WTC11 (cell line): ENCODE results near the gene MAGI2. TPM values are rescaled to one million over a fixed set of nuclear protein-coding genes. Genes with fewer than 3 reads are reported as not detected.

Experiments used
- ATAC-seq: fragments of 200-7000 bp; cut with Tn5 transposase; 2 replicates; pipeline ENCODE4 v1.10.0; 2021; ENCODE audit warnings: mild to moderate bottlenecking, moderate library complexity
- CTCF ChIA-PET: fragments of 300-600 bp; sonication (Branson Sonifier 250); formaldehyde crosslinking; loops from one replicate; lab custom pipeline; 2021; ENCODE audit warnings: antibody characterized with exemption; lab: Charles Lee
- POLR2A ChIA-PET: fragments of 350-600 bp; sonication (Branson Sonifier 250); formaldehyde crosslinking; loops from one replicate; lab custom pipeline; 2021; ENCODE audit warnings: antibody characterized with exemption; lab: Charles Lee
- DNase-seq: peaks from one replicate; pipeline ENCODE4 v3.0.0; 2021; ENCODE audit warnings: low spot score
- H3K27ac Mint-ChIP-seq: 2 replicates; pipeline ENCODE4 v1.8.0; 2021; ENCODE audit warnings: mixed read lengths
- H3K27me3 Mint-ChIP-seq: 2 replicates; pipeline ENCODE4 v1.8.0; 2021; ENCODE audit warnings: low read depth, mild to moderate bottlenecking, moderate library complexity, mixed read lengths
- H3K36me3 Mint-ChIP-seq: 2 replicates; pipeline ENCODE4 v1.8.0; 2021; ENCODE audit warnings: mixed read lengths
- H3K4me1 Mint-ChIP-seq: 2 replicates; pipeline ENCODE4 v1.8.0; 2022; ENCODE audit warnings: mixed read lengths
- H3K4me3 Mint-ChIP-seq: 2 replicates; pipeline ENCODE4 v1.8.0; 2021; ENCODE audit warnings: mild to moderate bottlenecking, moderate library complexity, mixed read lengths
- H3K9me3 Mint-ChIP-seq: 2 replicates; pipeline ENCODE4 v1.8.0; 2021; ENCODE audit warnings: mixed read lengths
- ATF1 ChIP-seq: sonication (generic); formaldehyde crosslinking; IDR thresholded peaks from 2 replicates; pipeline ENCODE4 v1.8.1; 2023; ENCODE audit warnings: mild to moderate bottlenecking, moderate library complexity, missing genetic modification reagents
- CTCF ChIP-seq: fragments of 200-600 bp; IDR thresholded peaks from 2 replicates; pipeline ENCODE4 v1.8.0; 2022; ENCODE audit warnings: antibody characterized with exemption
- ESRRA ChIP-seq: sonication (generic); formaldehyde crosslinking; IDR thresholded peaks from 2 replicates; pipeline ENCODE4 v1.8.1; 2022; ENCODE audit warnings: mild to moderate bottlenecking, missing genetic modification reagents, borderline replicate concordance
- FOXP1 ChIP-seq: sonication (generic); formaldehyde crosslinking; IDR thresholded peaks from 2 replicates; pipeline ENCODE4 v1.8.0; 2022; ENCODE audit warnings: missing genetic modification reagents, mild to moderate bottlenecking, moderate library complexity, borderline replicate concordance
- GABPB1 ChIP-seq: sonication (generic); formaldehyde crosslinking; IDR thresholded peaks from 2 replicates; pipeline ENCODE4 v1.8.1; 2023; ENCODE audit warnings: mild to moderate bottlenecking, missing genetic modification reagents
- JAZF1 ChIP-seq: fragments of 250-450 bp; sonication (Bioruptor Pico); IDR thresholded peaks from 2 replicates; pipeline ENCODE4 v1.9.0; 2021; ENCODE audit warnings: moderate library complexity, mild to moderate bottlenecking, inconsistent platforms
- MXD4 ChIP-seq: fragments of 250-450 bp; sonication (Bioruptor Pico); IDR thresholded peaks from 2 replicates; pipeline ENCODE4 v1.8.0; 2021; ENCODE audit warnings: mild to moderate bottlenecking, moderate library complexity, borderline replicate concordance
- NR3C1 ChIP-seq: sonication (generic); formaldehyde crosslinking; conservative IDR thresholded peaks from 2 replicates; pipeline ENCODE4 v1.8.1; 2023; ENCODE audit warnings: low read depth, mild to moderate bottlenecking, missing genetic modification reagents
- OVOL2 ChIP-seq: fragments of 250-450 bp; sonication (Bioruptor Pico); IDR thresholded peaks from 2 replicates; pipeline ENCODE4 v1.9.0; 2021; ENCODE audit warnings: mild to moderate bottlenecking, borderline replicate concordance
- PREB ChIP-seq: sonication (generic); formaldehyde crosslinking; IDR thresholded peaks from 2 replicates; pipeline ENCODE4 v1.8.1; 2022; ENCODE audit warnings: mild to moderate bottlenecking, missing genetic modification reagents, moderate library complexity, borderline replicate concordance
- RORB ChIP-seq: fragments of 250-450 bp; sonication (Bioruptor Pico); IDR thresholded peaks from 2 replicates; pipeline ENCODE4 v1.9.0; 2021; ENCODE audit warnings: mild to moderate bottlenecking
- SMAD4 ChIP-seq: sonication (generic); formaldehyde crosslinking; IDR thresholded peaks from 2 replicates; pipeline ENCODE4 v1.8.0; 2022; ENCODE audit warnings: mild to moderate bottlenecking, missing genetic modification reagents
- SOX15 ChIP-seq: fragments of 250-450 bp; sonication (Bioruptor Pico); IDR thresholded peaks from 2 replicates; pipeline ENCODE4 v1.9.0; 2021; ENCODE audit warnings: mild to moderate bottlenecking
- TEAD1 ChIP-seq: sonication (generic); formaldehyde crosslinking; IDR thresholded peaks from 2 replicates; pipeline ENCODE4 v1.8.0; 2022; ENCODE audit warnings: mild to moderate bottlenecking, missing genetic modification reagents
- TEAD4 ChIP-seq: sonication (generic); formaldehyde crosslinking; IDR thresholded peaks from 2 replicates; pipeline ENCODE4 v1.8.0; 2022; ENCODE audit warnings: mild to moderate bottlenecking, missing genetic modification reagents
- USF2 ChIP-seq: sonication (generic); formaldehyde crosslinking; IDR thresholded peaks from 2 replicates; pipeline ENCODE4 v1.8.1; 2023; ENCODE audit warnings: mild to moderate bottlenecking, missing genetic modification reagents, moderate library complexity
- ZNF219 ChIP-seq: sonication (generic); formaldehyde crosslinking; IDR thresholded peaks from 2 replicates; pipeline ENCODE4 v1.8.0; 2023; ENCODE audit warnings: missing genetic modification reagents, mild to moderate bottlenecking, borderline replicate concordance
- total RNA-seq: library from RNA; stranded (reverse); gene quantifications from 3 replicates; pipeline ENCODE4 v1.2.3, GENCODE V29; 2021
- TF ChIP-seq, protein P1 (sequence below): sonication (generic); formaldehyde crosslinking; IDR thresholded peaks from 2 replicates; pipeline ENCODE4 v1.8.0; 2022; ENCODE audit warnings: mild to moderate bottlenecking, missing genetic modification reagents
- TF ChIP-seq, protein P2 (sequence below): sonication (generic); formaldehyde crosslinking; IDR thresholded peaks from 2 replicates; pipeline ENCODE4 v1.8.0; 2022; ENCODE audit warnings: mild to moderate bottlenecking, missing genetic modification reagents
- TF ChIP-seq, protein P3 (sequence below): sonication (generic); formaldehyde crosslinking; IDR thresholded peaks from 2 replicates; pipeline ENCODE4 v1.8.0; 2023; ENCODE audit warnings: missing genetic modification reagents, mild to moderate bottlenecking, borderline replicate concordance

The MAGI2 gene
- total RNA-seq, 1 experiment from 2014 or later, result 26.6 TPM

DNA sequence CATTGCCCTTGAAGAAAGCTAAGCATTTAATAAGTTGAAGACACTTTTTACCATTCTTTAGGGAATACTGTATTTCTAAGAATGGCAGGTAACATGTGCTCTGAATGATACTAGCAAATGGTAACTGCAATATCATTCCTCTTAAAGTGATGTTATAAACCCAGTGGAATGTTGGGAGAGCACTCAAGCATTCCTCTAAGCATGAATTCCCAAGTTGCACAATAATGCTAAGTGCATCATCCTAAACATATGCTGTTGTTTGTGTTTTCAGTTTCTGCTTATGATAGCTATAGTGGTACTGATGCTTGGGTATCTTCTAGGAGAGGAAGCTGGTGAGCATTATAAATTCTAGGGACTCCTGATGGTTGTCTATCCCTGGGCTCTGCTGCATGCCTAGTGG is 980.9 kb downstream of the MAGI2 start:
- Mint-ChIP-seq H3K4me1 (peaks cover 20% of the 10 kb centered on the region), H3K9me3 (no peaks in the 10 kb centered on the region), H3K36me3 (no peaks in the 10 kb centered on the region), H3K27ac (no peak overlapping the region; the same call in 1 of the 2 replicates), H3K4me3 (no peak overlapping the region), H3K27me3 (no peaks in the 10 kb centered on the region)
- ChIA-PET POLR2A (interaction anchor here (0.7 kb wide), 1 partner anchor 9 kb away, joined by 3 read pairs; no protein-coding TSS in a partner anchor), CTCF (no interaction called here)
- no peak for ATAC-seq
- TF ChIP-seq NR3C1 (no peak), ZNF219 (CRISPR knock-in tag) (no peak)
- no peak for DNase-seq

DNA sequence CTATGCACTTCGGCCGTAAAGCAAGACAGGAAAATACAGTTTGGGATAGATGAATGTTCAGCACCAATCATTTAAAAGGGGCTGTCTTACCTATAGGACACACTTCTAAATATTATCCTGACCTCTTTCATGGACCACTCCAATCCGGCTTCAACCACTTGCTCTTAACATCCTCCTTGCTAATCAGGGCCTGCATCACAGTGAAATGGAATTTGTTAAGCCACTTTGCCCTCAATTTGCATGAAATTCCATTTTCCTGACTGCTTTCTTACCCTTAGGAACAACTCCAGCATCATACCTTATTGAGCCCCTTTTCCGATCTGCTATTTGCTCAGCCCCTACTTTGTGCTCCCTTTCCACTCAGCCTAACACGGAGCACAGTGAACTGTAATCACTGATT is 987.6 kb downstream of the MAGI2 start:
- TF ChIP-seq FOXP1 (CRISPR knock-in tag), result no peak
- no peak for TF ChIP-seq JAZF1
- TF ChIP-seq OVOL2 (CRISPR knock-in tag), result no peak
- no peak for TF ChIP-seq ESRRA
- TF ChIP-seq, protein P1, sequence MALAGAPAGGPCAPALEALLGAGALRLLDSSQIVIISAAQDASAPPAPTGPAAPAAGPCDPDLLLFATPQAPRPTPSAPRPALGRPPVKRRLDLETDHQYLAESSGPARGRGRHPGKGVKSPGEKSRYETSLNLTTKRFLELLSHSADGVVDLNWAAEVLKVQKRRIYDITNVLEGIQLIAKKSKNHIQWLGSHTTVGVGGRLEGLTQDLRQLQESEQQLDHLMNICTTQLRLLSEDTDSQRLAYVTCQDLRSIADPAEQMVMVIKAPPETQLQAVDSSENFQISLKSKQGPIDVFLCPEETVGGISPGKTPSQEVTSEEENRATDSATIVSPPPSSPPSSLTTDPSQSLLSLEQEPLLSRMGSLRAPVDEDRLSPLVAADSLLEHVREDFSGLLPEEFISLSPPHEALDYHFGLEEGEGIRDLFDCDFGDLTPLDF (CRISPR knock-in tag), result no peak
- no peak for TF ChIP-seq ATF1
- no peak for TF ChIP-seq TEAD1 (CRISPR knock-in tag)
- H3K36me3 Mint-ChIP-seq, result no peaks in the 10 kb centered on the region
- ChIA-PET CTCF (no interaction called here), POLR2A (no interaction called here)
- peak; percentile 69 for ATAC-seq
- H3K27me3 Mint-ChIP-seq, result no peaks in the 10 kb centered on the region
- H3K9me3 Mint-ChIP-seq, result no peaks in the 10 kb centered on the region
- H3K4me1 Mint-ChIP-seq, result peaks cover 37% of the 10 kb centered on the region
- H3K4me3 Mint-ChIP-seq, result no peak overlapping the region
- no peak for DNase-seq
- H3K27ac Mint-ChIP-seq, result peak overlapping the region; percentile 62

GRCh38 chr7:78463039-78463438 is 990.4 kb downstream of the MAGI2 start:
- ChIA-PET POLR2A (interaction anchor here (0.9 kb wide), 1 partner anchor 10 kb away, joined by 3 read pairs; no protein-coding TSS in a partner anchor), CTCF (no interaction called here)
- peak overlapping the region; percentile 50 for H3K27ac Mint-ChIP-seq
- H3K9me3 Mint-ChIP-seq, result no peaks in the 10 kb centered on the region
- H3K4me3 Mint-ChIP-seq, result no peak overlapping the region
- DNase-seq, result no peak
- H3K4me1 Mint-ChIP-seq, result peaks cover 37% of the 10 kb centered on the region
- no peaks in the 10 kb centered on the region for H3K36me3 Mint-ChIP-seq
- ATAC-seq, result no peak
- no peaks in the 10 kb centered on the region for H3K27me3 Mint-ChIP-seq
- TF ChIP-seq CTCF, result no peak
- TF ChIP-seq SMAD4 (CRISPR knock-in tag), result no peak
- no peak for TF ChIP-seq ATF1
- no peak for TF ChIP-seq TEAD4 (CRISPR knock-in tag)
- no peak for TF ChIP-seq RORB (CRISPR knock-in tag)
- TF ChIP-seq PREB (CRISPR knock-in tag), result no peak
- TF ChIP-seq, protein P2, sequence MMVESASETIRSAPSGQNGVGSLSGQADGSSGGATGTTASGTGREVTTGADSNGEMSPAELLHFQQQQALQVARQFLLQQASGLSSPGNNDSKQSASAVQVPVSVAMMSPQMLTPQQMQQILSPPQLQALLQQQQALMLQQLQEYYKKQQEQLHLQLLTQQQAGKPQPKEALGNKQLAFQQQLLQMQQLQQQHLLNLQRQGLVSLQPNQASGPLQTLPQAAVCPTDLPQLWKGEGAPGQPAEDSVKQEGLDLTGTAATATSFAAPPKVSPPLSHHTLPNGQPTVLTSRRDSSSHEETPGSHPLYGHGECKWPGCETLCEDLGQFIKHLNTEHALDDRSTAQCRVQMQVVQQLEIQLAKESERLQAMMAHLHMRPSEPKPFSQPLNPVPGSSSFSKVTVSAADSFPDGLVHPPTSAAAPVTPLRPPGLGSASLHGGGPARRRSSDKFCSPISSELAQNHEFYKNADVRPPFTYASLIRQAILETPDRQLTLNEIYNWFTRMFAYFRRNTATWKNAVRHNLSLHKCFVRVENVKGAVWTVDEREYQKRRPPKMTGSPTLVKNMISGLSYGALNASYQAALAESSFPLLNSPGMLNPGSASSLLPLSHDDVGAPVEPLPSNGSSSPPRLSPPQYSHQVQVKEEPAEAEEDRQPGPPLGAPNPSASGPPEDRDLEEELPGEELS (CRISPR knock-in tag), result no peak
- TF ChIP-seq USF2 (CRISPR knock-in tag), result no peak
- TF ChIP-seq SOX15, result no peak
- TF ChIP-seq GABPB1 (CRISPR knock-in tag), result no peak
- TF ChIP-seq, protein P3, sequence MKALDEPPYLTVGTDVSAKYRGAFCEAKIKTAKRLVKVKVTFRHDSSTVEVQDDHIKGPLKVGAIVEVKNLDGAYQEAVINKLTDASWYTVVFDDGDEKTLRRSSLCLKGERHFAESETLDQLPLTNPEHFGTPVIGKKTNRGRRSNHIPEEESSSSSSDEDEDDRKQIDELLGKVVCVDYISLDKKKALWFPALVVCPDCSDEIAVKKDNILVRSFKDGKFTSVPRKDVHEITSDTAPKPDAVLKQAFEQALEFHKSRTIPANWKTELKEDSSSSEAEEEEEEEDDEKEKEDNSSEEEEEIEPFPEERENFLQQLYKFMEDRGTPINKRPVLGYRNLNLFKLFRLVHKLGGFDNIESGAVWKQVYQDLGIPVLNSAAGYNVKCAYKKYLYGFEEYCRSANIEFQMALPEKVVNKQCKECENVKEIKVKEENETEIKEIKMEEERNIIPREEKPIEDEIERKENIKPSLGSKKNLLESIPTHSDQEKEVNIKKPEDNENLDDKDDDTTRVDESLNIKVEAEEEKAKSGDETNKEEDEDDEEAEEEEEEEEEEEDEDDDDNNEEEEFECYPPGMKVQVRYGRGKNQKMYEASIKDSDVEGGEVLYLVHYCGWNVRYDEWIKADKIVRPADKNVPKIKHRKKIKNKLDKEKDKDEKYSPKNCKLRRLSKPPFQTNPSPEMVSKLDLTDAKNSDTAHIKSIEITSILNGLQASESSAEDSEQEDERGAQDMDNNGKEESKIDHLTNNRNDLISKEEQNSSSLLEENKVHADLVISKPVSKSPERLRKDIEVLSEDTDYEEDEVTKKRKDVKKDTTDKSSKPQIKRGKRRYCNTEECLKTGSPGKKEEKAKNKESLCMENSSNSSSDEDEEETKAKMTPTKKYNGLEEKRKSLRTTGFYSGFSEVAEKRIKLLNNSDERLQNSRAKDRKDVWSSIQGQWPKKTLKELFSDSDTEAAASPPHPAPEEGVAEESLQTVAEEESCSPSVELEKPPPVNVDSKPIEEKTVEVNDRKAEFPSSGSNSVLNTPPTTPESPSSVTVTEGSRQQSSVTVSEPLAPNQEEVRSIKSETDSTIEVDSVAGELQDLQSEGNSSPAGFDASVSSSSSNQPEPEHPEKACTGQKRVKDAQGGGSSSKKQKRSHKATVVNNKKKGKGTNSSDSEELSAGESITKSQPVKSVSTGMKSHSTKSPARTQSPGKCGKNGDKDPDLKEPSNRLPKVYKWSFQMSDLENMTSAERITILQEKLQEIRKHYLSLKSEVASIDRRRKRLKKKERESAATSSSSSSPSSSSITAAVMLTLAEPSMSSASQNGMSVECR (CRISPR knock-in tag), result no peak
- no peak for TF ChIP-seq MXD4 (CRISPR knock-in tag)
